ENCODE measurements around the gene UNC93A.
"Not testable (repeated sequence)": the region's sequence is repeated elsewhere in the genome, so short reads cannot be mapped to it uniquely, and the experiment has no call there.

Gene UNC93A

GRCh38 chr6:167345348-167345747, 54.2 kb downstream of the UNC93A start:
- H3K79me2 ChIP-seq (ENCODE audit: control insufficient read depth, insufficient read depth, low read length, unreplicated experiment), result no peaks in the 10 kb centered on the region
- no peak overlapping the region for H3K4me3 ChIP-seq (ENCODE audit: low read depth, low read length)
- H2AFZ ChIP-seq (ENCODE audit: low read length, unreplicated experiment), result no peak overlapping the region
- H3K36me3 ChIP-seq (ENCODE audit: insufficient read depth, low read length), result no peaks in the 10 kb centered on the region
- H3K27ac ChIP-seq (ENCODE audit: low read depth, low read length), result no peak overlapping the region
- H3K4me1 ChIP-seq (ENCODE audit: control insufficient read depth, insufficient read depth, low read length, unreplicated experiment), result no peaks in the 10 kb centered on the region
- H3K27me3 ChIP-seq (ENCODE audit: insufficient read depth, low read length), result peaks cover 4% of the 10 kb centered on the region; the same call in 1 of the 2 replicates

GRCh38 chr6:167345960-167346359, 54.8 kb downstream of the UNC93A start:
- Histone ChIP-seq H3K79me2 (ENCODE audit: control insufficient read depth, insufficient read depth, low read length, unreplicated experiment) (no peaks in the 10 kb centered on the region), H3K27ac (ENCODE audit: low read depth, low read length) (no peak overlapping the region), H3K4me3 (ENCODE audit: low read depth, low read length) (no peak overlapping the region), H3K27me3 (ENCODE audit: insufficient read depth, low read length) (peaks cover 9% of the 10 kb centered on the region; the same call in 1 of the 2 replicates), H3K4me1 (ENCODE audit: control insufficient read depth, insufficient read depth, low read length, unreplicated experiment) (no peaks in the 10 kb centered on the region), H2AFZ (ENCODE audit: low read length, unreplicated experiment) (no peak overlapping the region), H3K36me3 (ENCODE audit: insufficient read depth, low read length) (no peaks in the 10 kb centered on the region)

- Histone ChIP-seq H3K27me3 (ENCODE audit: insufficient read depth, low read length) (peaks cover 13% of the 10 kb centered on the region; the same call in 1 of the 2 replicates), H2AFZ (ENCODE audit: low read length, unreplicated experiment) (no peak overlapping the region), H3K4me1 (ENCODE audit: control insufficient read depth, insufficient read depth, low read length, unreplicated experiment) (no peaks in the 10 kb centered on the region), H3K36me3 (ENCODE audit: insufficient read depth, low read length) (no peaks in the 10 kb centered on the region), H3K27ac (ENCODE audit: low read depth, low read length) (no peak overlapping the region), H3K4me3 (ENCODE audit: low read depth, low read length) (no peak overlapping the region), H3K79me2 (ENCODE audit: control insufficient read depth, insufficient read depth, low read length, unreplicated experiment) (no peaks in the 10 kb centered on the region)
Observed at GRCh38 chr6:167347226-167347625, 56.1 kb downstream of the UNC93A start.

- Histone ChIP-seq H3K27me3 (ENCODE audit: insufficient read depth, low read length) (peaks cover 13% of the 10 kb centered on the region; the same call in 1 of the 2 replicates), H3K79me2 (ENCODE audit: control insufficient read depth, insufficient read depth, low read length, unreplicated experiment) (no peaks in the 10 kb centered on the region), H2AFZ (ENCODE audit: low read length, unreplicated experiment) (no peak overlapping the region), H3K27ac (ENCODE audit: low read depth, low read length) (no peak overlapping the region), H3K36me3 (ENCODE audit: insufficient read depth, low read length) (no peaks in the 10 kb centered on the region), H3K4me3 (ENCODE audit: low read depth, low read length) (no peak overlapping the region), H3K4me1 (ENCODE audit: control insufficient read depth, insufficient read depth, low read length, unreplicated experiment) (no peaks in the 10 kb centered on the region)
Observed at GRCh38 chr6:167349631-167350274, 58.6 kb downstream of the UNC93A start.

GRCh38 chr6:167350275-167350696, 59.2 kb downstream of the UNC93A start:
- no peaks in the 10 kb centered on the region for H3K4me1 ChIP-seq (ENCODE audit: control insufficient read depth, insufficient read depth, low read length, unreplicated experiment)
- H3K27ac ChIP-seq (ENCODE audit: low read depth, low read length), result no peak overlapping the region
- H3K36me3 ChIP-seq (ENCODE audit: insufficient read depth, low read length), result no peaks in the 10 kb centered on the region
- H2AFZ ChIP-seq (ENCODE audit: low read length, unreplicated experiment), result no peak overlapping the region
- no peaks in the 10 kb centered on the region for H3K79me2 ChIP-seq (ENCODE audit: control insufficient read depth, insufficient read depth, low read length, unreplicated experiment)
- H3K4me3 ChIP-seq (ENCODE audit: low read depth, low read length), result no peak overlapping the region
- peaks cover 13% of the 10 kb centered on the region; the same call in 1 of the 2 replicates for H3K27me3 ChIP-seq (ENCODE audit: insufficient read depth, low read length)

- H3K27ac ChIP-seq (ENCODE audit: low read depth, low read length), result no peak overlapping the region
- H3K4me1 ChIP-seq (ENCODE audit: control insufficient read depth, insufficient read depth, low read length, unreplicated experiment), result no peaks in the 10 kb centered on the region
- H2AFZ ChIP-seq (ENCODE audit: low read length, unreplicated experiment), result no peak overlapping the region
- H3K4me3 ChIP-seq (ENCODE audit: low read depth, low read length), result no peak overlapping the region
- H3K27me3 ChIP-seq (ENCODE audit: insufficient read depth, low read length), result peaks cover 13% of the 10 kb centered on the region; the same call in 1 of the 2 replicates
- H3K79me2 ChIP-seq (ENCODE audit: control insufficient read depth, insufficient read depth, low read length, unreplicated experiment), result no peaks in the 10 kb centered on the region
- H3K36me3 ChIP-seq (ENCODE audit: insufficient read depth, low read length), result no peaks in the 10 kb centered on the region
Observed at GRCh38 chr6:167350731-167351655, 59.9 kb downstream of the UNC93A start.

- Histone ChIP-seq H3K36me3 (ENCODE audit: insufficient read depth, low read length) (no peaks in the 10 kb centered on the region), H3K4me1 (ENCODE audit: control insufficient read depth, insufficient read depth, low read length, unreplicated experiment) (no peaks in the 10 kb centered on the region), H2AFZ (ENCODE audit: low read length, unreplicated experiment) (no peak overlapping the region), H3K27ac (ENCODE audit: low read depth, low read length) (no peak overlapping the region), H3K79me2 (ENCODE audit: control insufficient read depth, insufficient read depth, low read length, unreplicated experiment) (no peaks in the 10 kb centered on the region), H3K4me3 (ENCODE audit: low read depth, low read length) (no peak overlapping the region), H3K27me3 (ENCODE audit: insufficient read depth, low read length) (peaks cover 13% of the 10 kb centered on the region; the same call in 1 of the 2 replicates)
Observed at GRCh38 chr6:167351656-167352345, 60.7 kb downstream of the UNC93A start.

GRCh38 chr6:167356874-167357273, 65.8 kb downstream of the UNC93A start:
- no peak overlapping the region for H3K27ac ChIP-seq (ENCODE audit: low read depth, low read length)
- H3K27me3 ChIP-seq (ENCODE audit: insufficient read depth, low read length), result no peaks in the 10 kb centered on the region
- no peaks in the 10 kb centered on the region for H3K79me2 ChIP-seq (ENCODE audit: control insufficient read depth, insufficient read depth, low read length, unreplicated experiment)
- H3K4me1 ChIP-seq (ENCODE audit: control insufficient read depth, insufficient read depth, low read length, unreplicated experiment), result no peaks in the 10 kb centered on the region
- no peaks in the 10 kb centered on the region for H3K36me3 ChIP-seq (ENCODE audit: insufficient read depth, low read length)
- no peak overlapping the region for H3K4me3 ChIP-seq (ENCODE audit: low read depth, low read length)
- no peak overlapping the region for H2AFZ ChIP-seq (ENCODE audit: low read length, unreplicated experiment)

GRCh38 chr6:167358394-167358793, 67.3 kb downstream of the UNC93A start:
- H3K27ac ChIP-seq (ENCODE audit: low read depth, low read length); H3K4me1 ChIP-seq (ENCODE audit: control insufficient read depth, insufficient read depth, low read length, unreplicated experiment); H3K36me3 ChIP-seq (ENCODE audit: insufficient read depth, low read length); H3K27me3 ChIP-seq (ENCODE audit: insufficient read depth, low read length); H3K79me2 ChIP-seq (ENCODE audit: control insufficient read depth, insufficient read depth, low read length, unreplicated experiment); H3K4me3 ChIP-seq (ENCODE audit: low read depth, low read length); H2AFZ ChIP-seq (ENCODE audit: low read length, unreplicated experiment): not testable (repeated sequence)

- H3K4me1 ChIP-seq (ENCODE audit: control insufficient read depth, insufficient read depth, low read length, unreplicated experiment); H3K36me3 ChIP-seq (ENCODE audit: insufficient read depth, low read length); H3K27ac ChIP-seq (ENCODE audit: low read depth, low read length); H3K4me3 ChIP-seq (ENCODE audit: low read depth, low read length); H3K27me3 ChIP-seq (ENCODE audit: insufficient read depth, low read length); H3K79me2 ChIP-seq (ENCODE audit: control insufficient read depth, insufficient read depth, low read length, unreplicated experiment); H2AFZ ChIP-seq (ENCODE audit: low read length, unreplicated experiment): not testable (repeated sequence)
Observed at GRCh38 chr6:167361170-167361569, 70.1 kb downstream of the UNC93A start.
